HCT116 (cell line): ENCODE measurements around the gene ATP2A3. TPM values are rescaled to one million over a fixed set of nuclear protein-coding genes. Genes with fewer than 3 reads are reported as not detected.
A peak's percentile ranks its signal among the peaks of the same experiment; 100 is the strongest.

Source experiments
- ATAC-seq: fragments of 200-7000 bp; cut with Tn5 transposase; 2 replicates; pipeline ENCODE4 v1.9.1; 2020; ENCODE audit warnings: mild to moderate bottlenecking, moderate library complexity
- BruUV-seq: library from RNA; stranded (reverse); fragments of 400-500 nt; replicated peaks from 2 replicates; lab custom pipeline; 2021; lab: Mats Ljungman, UMichigan
- CTCF ChIA-PET: fragments of 300-600 bp; sonication (Branson Sonifier 250); formaldehyde crosslinking; loops from one replicate; lab custom pipeline; 2021; ENCODE audit warnings: antibody characterized with exemption; lab: Charles Lee
- POLR2A ChIA-PET: fragments of 300-600, 350-600 bp; sonication (Branson Sonifier 250); formaldehyde crosslinking; loops from one replicate; lab custom pipeline; 2021; ENCODE audit warnings: antibody characterized with exemption; lab: Charles Lee
- RAD21 ChIA-PET, 2 experiments: fragments of 300-600 bp; sonication (Branson Sonifier 250); formaldehyde crosslinking; loops; one replicate each; lab custom pipeline; 2023; ENCODE audit warnings: low total read pairs in 2 of 2; ENCODE audit not compliant: uncharacterized antibody in 2 of 2, unreplicated experiment in 2 of 2, low non-redundant PET in 1 of 2; lab: Charles Lee
- DNase-seq: peaks from one replicate; pipeline ENCODE4 v3.0.0-alpha.2; 2010; ENCODE audit warnings: low read depth, low spot score
- H2AFZ ChIP-seq: fragments of 200-600 bp; shearing (Covaris generic), sonication (generic); 2 replicates; pipeline ENCODE4 v1.6.1; 2017; ENCODE audit warnings: low read depth, mixed run types, mixed read lengths, antibody characterized with exemption, low read length; ENCODE audit not compliant: poor library complexity, severe bottlenecking
- H3K27ac ChIP-seq: 2 replicates; pipeline ENCODE4 v1.5.1; 2012; ENCODE audit warnings: low read depth, low read length
- H3K27me3 ChIP-seq: fragments of 200-600 bp; sonication (generic); 2 replicates; pipeline ENCODE4 v1.6.1; 2016; ENCODE audit warnings: mixed run types, low read length, mixed read lengths; ENCODE audit not compliant: insufficient read depth
- H3K36me3 ChIP-seq, 2 experiments: fragments of 200-500 bp in 1 of 2; fragments of 200-600 bp in 1 of 2; sonication (Bioruptor generic) in 1 of 2; sonication (generic) in 1 of 2; 2 replicates each; pipeline versions ENCODE4 v1.5.1 to v1.6.1; 2014 to 2016; ENCODE audit warnings: low read length in 2 of 2, inconsistent platforms in 1 of 2, mixed read lengths in 1 of 2, mixed run types in 1 of 2; ENCODE audit not compliant: insufficient read depth in 2 of 2, control insufficient read depth in 1 of 2
- H3K4me1 ChIP-seq, 2 experiments: fragments of 200-600 bp in 1 of 2; sonication (generic) in 1 of 2; 2 replicates each; pipeline versions ENCODE4 v1.5.1 to v1.6.1; 2012 to 2017; ENCODE audit warnings: low read length in 2 of 2, inconsistent platforms in 1 of 2, mild to moderate bottlenecking in 1 of 2, mixed read lengths in 1 of 2, mixed run types in 1 of 2, moderate library complexity in 1 of 2; ENCODE audit not compliant: insufficient read depth in 2 of 2, control insufficient read depth in 1 of 2
- H3K4me2 ChIP-seq: fragments of 200-600 bp; sonication (generic); 2 replicates; pipeline ENCODE4 v1.6.1; 2017; ENCODE audit warnings: mixed run types, low read length, mixed read lengths
- H3K4me3 ChIP-seq, 2 experiments: fragments of 200-600 bp in 1 of 2; sonication (generic) in 1 of 2; replicated peaks in 1 of 2; 2 replicates each; pipeline ENCODE4 v1.5.1; 2011 to 2016; ENCODE audit warnings: low read length in 2 of 2, control low read depth in 1 of 2, low read depth in 1 of 2, mild to moderate bottlenecking in 1 of 2, mixed read lengths in 1 of 2, mixed run types in 1 of 2
- H3K79me2 ChIP-seq: fragments of 200-600 bp; sonication (generic); 2 replicates; pipeline ENCODE4 v1.6.1; 2017; ENCODE audit warnings: mild to moderate bottlenecking, mixed run types, low read length, moderate library complexity, mixed read lengths; ENCODE audit not compliant: insufficient read depth
- H3K9ac ChIP-seq: fragments of 200-600 bp; sonication (generic); 2 replicates; pipeline ENCODE4 v1.6.1; 2016; ENCODE audit warnings: low read length, mixed read lengths
- H3K9me2 ChIP-seq: fragments of 200-600 bp; sonication (generic), shearing (Covaris generic); 2 replicates; pipeline ENCODE4 v1.6.1; 2017; ENCODE audit warnings: mixed run types, mild to moderate bottlenecking, moderate library complexity; ENCODE audit not compliant: insufficient read depth
- H3K9me3 ChIP-seq, 2 experiments: fragments of 200-500 bp in 1 of 2; fragments of 200-600 bp in 1 of 2; sonication (Bioruptor generic) in 1 of 2; sonication (generic) in 1 of 2; 2 replicates each; pipeline ENCODE4 v1.6.1; 2014 to 2017; ENCODE audit warnings: low read length in 2 of 2, mixed read lengths in 2 of 2, inconsistent platforms in 1 of 2, low read depth in 1 of 2, mild to moderate bottlenecking in 1 of 2, mixed run types in 1 of 2, moderate library complexity in 1 of 2; ENCODE audit not compliant: control insufficient read depth in 1 of 2, insufficient read depth in 1 of 2
- H4K20me1 ChIP-seq: fragments of 200-600 bp; sonication (generic), shearing (Covaris generic); 2 replicates; pipeline ENCODE4 v1.6.1; 2017; ENCODE audit warnings: mixed run types, mild to moderate bottlenecking, moderate library complexity; ENCODE audit not compliant: insufficient read depth
- CBX3 ChIP-seq: IDR thresholded peaks from 2 replicates; pipeline ENCODE4 v1.6.1; 2012; ENCODE audit warnings: low read depth
- CEBPB ChIP-seq: IDR thresholded peaks from 2 replicates; pipeline ENCODE4 v1.6.1; 2012; ENCODE audit warnings: low read depth
- EGR1 ChIP-seq: IDR thresholded peaks from 2 replicates; pipeline ENCODE4 v1.6.1; 2012; ENCODE audit warnings: low read depth
- ELF1 ChIP-seq: IDR thresholded peaks from 2 replicates; pipeline ENCODE4 v1.6.1; 2012; ENCODE audit warnings: low read depth, borderline replicate concordance
- EZH2 ChIP-seq: fragments of 200-600 bp; sonication (generic); IDR thresholded peaks from 2 replicates; pipeline ENCODE4 v1.6.1; 2017; ENCODE audit warnings: antibody characterized with exemption, mixed run types
- FOSL1 ChIP-seq: IDR thresholded peaks from 2 replicates; pipeline ENCODE4 v1.6.1; 2012; ENCODE audit warnings: low read depth
- JUND ChIP-seq: IDR thresholded peaks from 2 replicates; pipeline ENCODE4 v1.6.1; 2012
- POLR2A ChIP-seq: IDR thresholded peaks from 2 replicates; pipeline ENCODE4 v1.7.0; 2011; ENCODE audit warnings: borderline replicate concordance; ENCODE audit not compliant: insufficient read depth, insufficient read length; ENCODE audit errors: extremely low read depth
- POLR2AphosphoS5 ChIP-seq: IDR thresholded peaks from 2 replicates; pipeline ENCODE4 v1.6.1; 2011; ENCODE audit warnings: mild to moderate bottlenecking, low read depth, low read length, moderate library complexity
- RAD21 ChIP-seq: IDR thresholded peaks from 2 replicates; pipeline ENCODE4 v1.6.1; 2012; ENCODE audit warnings: low read depth, mild to moderate bottlenecking
- SIN3A ChIP-seq: IDR thresholded peaks from 2 replicates; pipeline ENCODE4 v1.6.1; 2012; ENCODE audit warnings: low read depth
- SP1 ChIP-seq: IDR thresholded peaks from 2 replicates; pipeline ENCODE4 v1.6.1; 2012; ENCODE audit warnings: low read depth
- YY1 ChIP-seq: IDR thresholded peaks from 2 replicates; pipeline ENCODE4 v1.6.1; 2011; ENCODE audit warnings: low read length, low read depth, moderate library complexity, mild to moderate bottlenecking; ENCODE audit not compliant: insufficient replicate concordance; ENCODE audit errors: extremely low read depth
- ZFX ChIP-seq: fragments of 450-650 bp; IDR thresholded peaks from 2 replicates; pipeline ENCODE4 v1.6.1; 2017
- ZNF274 ChIP-seq: fragments of 200-500 bp; sonication (Bioruptor generic); IDR thresholded peaks from 2 replicates; pipeline ENCODE4 v1.6.1; 2014; ENCODE audit warnings: mild to moderate bottlenecking, low read depth, low read length, inconsistent platforms
- intact Hi-C: fragments of 100-400 bp; cut with micrococcal nuclease; formaldehyde crosslinking; loops from 2 replicates; pipeline ENCODE4 v1.10.0; 2022
- total RNA-seq: library from RNA; stranded (reverse); gene quantifications from one replicate; pipeline ENCODE4 v1.2.1, GENCODE V29; 2021; ENCODE audit not compliant: unreplicated experiment
- TF ChIP-seq, protein P1 (sequence below), 3 experiments: fragments of 200-600 bp in 1 of 3; sonication (generic) in 1 of 3; IDR thresholded peaks in 2 of 3; conservative IDR thresholded peaks in 1 of 3; 2 replicates each; pipeline ENCODE4 v1.5.1; 2012 to 2017; ENCODE audit warnings: low read depth in 2 of 3, low read length in 2 of 3, antibody characterized with exemption in 1 of 3, borderline replicate concordance in 1 of 3, control low read depth in 1 of 3, mild to moderate bottlenecking in 1 of 3, mixed read lengths in 1 of 3, mixed run types in 1 of 3, moderate library complexity in 1 of 3; ENCODE audit not compliant: insufficient read depth in 1 of 3
- TF ChIP-seq, protein P2 (sequence below): IDR thresholded peaks from 2 replicates; pipeline ENCODE4 v1.6.1; 2012
- TF ChIP-seq, protein P3 (sequence below): IDR thresholded peaks from 2 replicates; pipeline ENCODE4 v1.6.1; 2012; ENCODE audit warnings: low read depth
- TF ChIP-seq, protein P4 (sequence below): IDR thresholded peaks from 2 replicates; pipeline ENCODE4 v1.6.1; 2011; ENCODE audit warnings: mild to moderate bottlenecking, low read length, moderate library complexity; ENCODE audit not compliant: insufficient replicate concordance; ENCODE audit errors: extremely low read depth

The ATP2A3 gene
- total RNA-seq, 1 experiment from 2014 or later, result 23.1 TPM

DNA sequence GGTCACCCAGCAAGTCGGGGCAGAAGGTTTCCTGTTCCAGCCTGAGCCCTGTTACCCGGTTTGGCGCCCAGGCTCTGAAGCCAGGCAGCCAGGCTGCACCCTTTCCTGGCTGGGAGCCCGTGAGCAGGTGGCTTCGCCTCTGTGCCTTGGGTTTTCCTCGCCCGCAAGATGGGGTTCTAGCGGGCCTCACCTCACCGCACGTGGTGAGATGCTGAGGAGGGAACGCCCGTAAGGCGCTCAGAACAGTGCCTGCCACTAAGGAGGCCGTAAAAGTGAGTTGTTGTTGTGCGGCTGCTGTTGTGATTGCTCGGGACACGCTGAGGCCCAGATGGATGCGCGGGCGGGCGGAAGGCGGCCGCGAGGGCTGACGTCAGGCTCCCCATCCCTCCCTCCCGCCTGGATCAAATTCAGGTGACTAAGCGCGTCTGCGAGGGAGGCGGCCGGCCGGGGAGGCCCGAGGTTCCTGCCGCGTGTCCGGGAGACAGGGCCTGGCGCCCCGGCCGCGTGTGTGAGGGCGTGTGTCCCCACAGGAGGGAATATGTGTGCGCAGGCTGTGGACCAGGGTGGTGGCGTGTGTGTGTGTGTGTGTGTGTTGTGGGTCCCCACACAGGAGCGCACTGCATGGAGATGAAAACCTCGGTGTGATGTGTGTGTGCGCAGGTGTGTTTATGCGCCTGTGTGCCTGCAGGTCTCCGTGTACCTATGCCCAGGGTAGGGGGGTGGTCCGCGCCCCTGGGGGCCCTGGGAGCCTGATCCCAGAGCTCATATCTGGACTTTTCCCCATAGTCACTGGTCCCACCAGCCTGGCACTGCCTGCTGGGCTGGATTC is 75.7 kb downstream of the ATP2A3 start:
- peak overlapping the region; percentile 89 for H3K4me2 ChIP-seq
- peaks cover 16% of the 10 kb centered on the region; the same call in 1 of the 2 replicates for H3K79me2 ChIP-seq
- DNase-seq (peak; percentile 72), ATAC-seq (peak; percentile 35)
- H3K4me3 ChIP-seq, result peak overlapping the region; percentile 40 to 53
- H3K4me1 ChIP-seq, result peaks cover 61 to 75% of the 10 kb centered on the region in 2 experiments
- CTCF ChIA-PET, result interaction anchor here (0.6 kb wide), 1 partner anchor 26 kb away, joined by 3 read pairs; no protein-coding TSS in a partner anchor
- POLR2A ChIA-PET, result no interaction called here
- intact Hi-C loops, result no loop called here
- no peaks in the 10 kb centered on the region for H3K27me3 ChIP-seq
- peak overlapping the region; percentile 63 for H3K9ac ChIP-seq
- no peaks in the 10 kb centered on the region for H3K9me2 ChIP-seq
- RAD21 ChIA-PET, result no interaction called here
- no peaks in the 10 kb centered on the region for H4K20me1 ChIP-seq
- BruUV-seq, result TSS peak; percentile 98
- H3K36me3 ChIP-seq, result peaks cover 4 to 8% of the 10 kb centered on the region in 2 experiments; a peak in 2 of 4 replicates
- H3K9me3 ChIP-seq, result no peaks in the 10 kb centered on the region
- no peak overlapping the region for H2AFZ ChIP-seq
- H3K27ac ChIP-seq, result peak overlapping the region; percentile 83
- TF ChIP-seq POLR2A (peak; percentile 8), CBX3 (no peak; the same call in none of the 2 replicates), JUND (peak; percentile 60), YY1 (peak; percentile 24), EGR1 (peak; percentile 80), CEBPB (no peak), RAD21 (no peak), POLR2AphosphoS5 (peak; percentile 72), ZNF274 (no peak), SIN3A (peak; percentile 34; the same call in 1 of the 2 replicates), EZH2 (no peak), SP1 (peak; percentile 63), ELF1 (no peak), FOSL1 (peak; percentile 44; the same call in 1 of the 2 replicates), ZFX (peak; percentile 69; the same call in 1 of the 2 replicates)
- TF ChIP-seq, protein P1, sequence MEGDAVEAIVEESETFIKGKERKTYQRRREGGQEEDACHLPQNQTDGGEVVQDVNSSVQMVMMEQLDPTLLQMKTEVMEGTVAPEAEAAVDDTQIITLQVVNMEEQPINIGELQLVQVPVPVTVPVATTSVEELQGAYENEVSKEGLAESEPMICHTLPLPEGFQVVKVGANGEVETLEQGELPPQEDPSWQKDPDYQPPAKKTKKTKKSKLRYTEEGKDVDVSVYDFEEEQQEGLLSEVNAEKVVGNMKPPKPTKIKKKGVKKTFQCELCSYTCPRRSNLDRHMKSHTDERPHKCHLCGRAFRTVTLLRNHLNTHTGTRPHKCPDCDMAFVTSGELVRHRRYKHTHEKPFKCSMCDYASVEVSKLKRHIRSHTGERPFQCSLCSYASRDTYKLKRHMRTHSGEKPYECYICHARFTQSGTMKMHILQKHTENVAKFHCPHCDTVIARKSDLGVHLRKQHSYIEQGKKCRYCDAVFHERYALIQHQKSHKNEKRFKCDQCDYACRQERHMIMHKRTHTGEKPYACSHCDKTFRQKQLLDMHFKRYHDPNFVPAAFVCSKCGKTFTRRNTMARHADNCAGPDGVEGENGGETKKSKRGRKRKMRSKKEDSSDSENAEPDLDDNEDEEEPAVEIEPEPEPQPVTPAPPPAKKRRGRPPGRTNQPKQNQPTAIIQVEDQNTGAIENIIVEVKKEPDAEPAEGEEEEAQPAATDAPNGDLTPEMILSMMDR (IDR thresholded peaks at IDR 0.05 in 2 of 3, conservative IDR thresholded peaks at IDR 0.05 in 1 of 3; ENCODE audit: borderline replicate concordance in 1 of 3, insufficient read depth in 1 of 3, low read depth in 2 of 3, low read length in 2 of 3), result no peak
- TF ChIP-seq, protein P2, sequence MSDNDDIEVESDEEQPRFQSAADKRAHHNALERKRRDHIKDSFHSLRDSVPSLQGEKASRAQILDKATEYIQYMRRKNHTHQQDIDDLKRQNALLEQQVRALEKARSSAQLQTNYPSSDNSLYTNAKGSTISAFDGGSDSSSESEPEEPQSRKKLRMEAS, result peak; percentile 95
- TF ChIP-seq, protein P3, sequence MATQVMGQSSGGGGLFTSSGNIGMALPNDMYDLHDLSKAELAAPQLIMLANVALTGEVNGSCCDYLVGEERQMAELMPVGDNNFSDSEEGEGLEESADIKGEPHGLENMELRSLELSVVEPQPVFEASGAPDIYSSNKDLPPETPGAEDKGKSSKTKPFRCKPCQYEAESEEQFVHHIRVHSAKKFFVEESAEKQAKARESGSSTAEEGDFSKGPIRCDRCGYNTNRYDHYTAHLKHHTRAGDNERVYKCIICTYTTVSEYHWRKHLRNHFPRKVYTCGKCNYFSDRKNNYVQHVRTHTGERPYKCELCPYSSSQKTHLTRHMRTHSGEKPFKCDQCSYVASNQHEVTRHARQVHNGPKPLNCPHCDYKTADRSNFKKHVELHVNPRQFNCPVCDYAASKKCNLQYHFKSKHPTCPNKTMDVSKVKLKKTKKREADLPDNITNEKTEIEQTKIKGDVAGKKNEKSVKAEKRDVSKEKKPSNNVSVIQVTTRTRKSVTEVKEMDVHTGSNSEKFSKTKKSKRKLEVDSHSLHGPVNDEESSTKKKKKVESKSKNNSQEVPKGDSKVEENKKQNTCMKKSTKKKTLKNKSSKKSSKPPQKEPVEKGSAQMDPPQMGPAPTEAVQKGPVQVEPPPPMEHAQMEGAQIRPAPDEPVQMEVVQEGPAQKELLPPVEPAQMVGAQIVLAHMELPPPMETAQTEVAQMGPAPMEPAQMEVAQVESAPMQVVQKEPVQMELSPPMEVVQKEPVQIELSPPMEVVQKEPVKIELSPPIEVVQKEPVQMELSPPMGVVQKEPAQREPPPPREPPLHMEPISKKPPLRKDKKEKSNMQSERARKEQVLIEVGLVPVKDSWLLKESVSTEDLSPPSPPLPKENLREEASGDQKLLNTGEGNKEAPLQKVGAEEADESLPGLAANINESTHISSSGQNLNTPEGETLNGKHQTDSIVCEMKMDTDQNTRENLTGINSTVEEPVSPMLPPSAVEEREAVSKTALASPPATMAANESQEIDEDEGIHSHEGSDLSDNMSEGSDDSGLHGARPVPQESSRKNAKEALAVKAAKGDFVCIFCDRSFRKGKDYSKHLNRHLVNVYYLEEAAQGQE, result no peak
- TF ChIP-seq, protein P4, sequence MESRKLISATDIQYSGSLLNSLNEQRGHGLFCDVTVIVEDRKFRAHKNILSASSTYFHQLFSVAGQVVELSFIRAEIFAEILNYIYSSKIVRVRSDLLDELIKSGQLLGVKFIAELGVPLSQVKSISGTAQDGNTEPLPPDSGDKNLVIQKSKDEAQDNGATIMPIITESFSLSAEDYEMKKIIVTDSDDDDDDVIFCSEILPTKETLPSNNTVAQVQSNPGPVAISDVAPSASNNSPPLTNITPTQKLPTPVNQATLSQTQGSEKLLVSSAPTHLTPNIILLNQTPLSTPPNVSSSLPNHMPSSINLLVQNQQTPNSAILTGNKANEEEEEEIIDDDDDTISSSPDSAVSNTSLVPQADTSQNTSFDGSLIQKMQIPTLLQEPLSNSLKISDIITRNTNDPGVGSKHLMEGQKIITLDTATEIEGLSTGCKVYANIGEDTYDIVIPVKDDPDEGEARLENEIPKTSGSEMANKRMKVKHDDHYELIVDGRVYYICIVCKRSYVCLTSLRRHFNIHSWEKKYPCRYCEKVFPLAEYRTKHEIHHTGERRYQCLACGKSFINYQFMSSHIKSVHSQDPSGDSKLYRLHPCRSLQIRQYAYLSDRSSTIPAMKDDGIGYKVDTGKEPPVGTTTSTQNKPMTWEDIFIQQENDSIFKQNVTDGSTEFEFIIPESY, result no peak
